ENCODE measurements around the gene GLRX. TPM values are rescaled to one million over a fixed set of nuclear protein-coding genes. Genes with fewer than 3 reads are reported as not detected.

Gene GLRX
- total RNA-seq, 2 experiments from 2014 or later = 52.9 to 80.5 TPM

- Histone ChIP-seq H3K4me2 (ENCODE audit: low read length) (no peak overlapping the region), H3K36me3 (ENCODE audit: insufficient read depth, low read length) (no peaks in the 10 kb centered on the region), H3K79me2 (ENCODE audit: insufficient read depth, low read depth, low read length) (no peaks in the 10 kb centered on the region), H3K9me2 (ENCODE audit: insufficient read depth, low read length) (no peaks in the 10 kb centered on the region), H2AFZ (ENCODE audit: low read length) (no peak overlapping the region), H3K4me1 (ENCODE audit: insufficient read depth, low read length, poor library complexity, severe bottlenecking) (peaks cover 7% of the 10 kb centered on the region), H3K9me3 (ENCODE audit: low read length) (no peaks in the 10 kb centered on the region), H3K4me3 (ENCODE audit: low read depth, low read length, poor library complexity, severe bottlenecking) (no peak overlapping the region), H3K27ac (ENCODE audit: low read depth, low read length, poor library complexity, severe bottlenecking) (no peak overlapping the region), H4K20me1 (ENCODE audit: insufficient read depth, low read length) (no peaks in the 10 kb centered on the region)
- no TSS peak for BruUV-seq (replicated peaks)
- ChIA-PET POLR2A (interaction anchor here (0.7 to 3.6 kb wide), 3 partner anchors 10 to 16 kb away, joined by 4 to 20 read pairs (median 8); no protein-coding TSS in a partner anchor), CTCF (ENCODE audit: unreplicated experiment) (no interaction called here)
- intact Hi-C loops (cut with micrococcal nuclease; ENCODE audit: unreplicated experiment) = no loop called here
- no peak for DNase-seq (ENCODE audit: low spot score)
- no peak for TF ChIP-seq EZH2phosphoT487 (IDR thresholded peaks at IDR 0.05; ENCODE audit: borderline replicate concordance, low read depth, low read length)
- no peak for TF ChIP-seq CTCF (conservative IDR thresholded peaks at IDR 0.05; ENCODE audit: low read length)
Observed at GRCh38 chr5:95791751-95792150, 30.8 kb downstream of the GLRX start.

- Histone ChIP-seq H3K4me2 (ENCODE audit: low read length) (no peak overlapping the region), H3K36me3 (ENCODE audit: insufficient read depth, low read length) (no peaks in the 10 kb centered on the region), H3K9me3 (ENCODE audit: low read length) (no peaks in the 10 kb centered on the region), H3K9me2 (ENCODE audit: insufficient read depth, low read length) (no peaks in the 10 kb centered on the region), H3K4me3 (ENCODE audit: low read depth, low read length, poor library complexity, severe bottlenecking) (no peak overlapping the region), H4K20me1 (ENCODE audit: insufficient read depth, low read length) (no peaks in the 10 kb centered on the region), H3K79me2 (ENCODE audit: insufficient read depth, low read depth, low read length) (no peaks in the 10 kb centered on the region), H2AFZ (ENCODE audit: low read length) (no peak overlapping the region), H3K27ac (ENCODE audit: low read depth, low read length, poor library complexity, severe bottlenecking) (no peak overlapping the region), H3K4me1 (ENCODE audit: insufficient read depth, low read length, poor library complexity, severe bottlenecking) (peaks cover 7% of the 10 kb centered on the region)
- no TSS peak for BruUV-seq (replicated peaks)
- intact Hi-C loops (cut with micrococcal nuclease; ENCODE audit: unreplicated experiment) = loop anchor here (10.0 kb wide), 1 partner anchor 166 kb away; no protein-coding TSS in a partner anchor
- POLR2A ChIA-PET = interaction anchor here (0.7 to 3.6 kb wide), 6 partner anchors 12 to 150 kb away, joined by 3 to 20 read pairs (median 6); no protein-coding TSS in a partner anchor
- no peak for DNase-seq (ENCODE audit: low spot score)
- TF ChIP-seq EZH2phosphoT487 (IDR thresholded peaks at IDR 0.05; ENCODE audit: borderline replicate concordance, low read depth, low read length) (no peak), CTCF (conservative IDR thresholded peaks at IDR 0.05; ENCODE audit: low read length) (no peak)
- CTCF ChIA-PET (ENCODE audit: unreplicated experiment) = no interaction called here
Observed at GRCh38 chr5:95788493-95788892, 34.0 kb downstream of the GLRX start.

- intact Hi-C loops (cut with micrococcal nuclease; ENCODE audit: unreplicated experiment) = loop anchor here (10.0 kb wide), 1 partner anchor 168 kb away; no protein-coding TSS in a partner anchor
- no peaks in the 10 kb centered on the region for H3K9me3 ChIP-seq (ENCODE audit: low read length)
- POLR2A ChIA-PET = interaction anchor here (0.6 to 3.4 kb wide), 13 partner anchors 9 to 54 kb away, joined by 3 to 20 read pairs (median 3); partner anchors contain the start of gene GLRX
Observed at GRCh38 chr5:95786821-95787418, 35.6 kb downstream of the GLRX start.

More at GRCh38 chr5:95786821-95787418, 35.6 kb downstream of the GLRX start:
- TF ChIP-seq EZH2phosphoT487 (IDR thresholded peaks at IDR 0.05; ENCODE audit: borderline replicate concordance, low read depth, low read length) (no peak), CTCF (conservative IDR thresholded peaks at IDR 0.05; ENCODE audit: low read length) (no peak)
- Histone ChIP-seq H3K36me3 (ENCODE audit: insufficient read depth, low read length) (no peaks in the 10 kb centered on the region), H3K9me2 (ENCODE audit: insufficient read depth, low read length) (no peaks in the 10 kb centered on the region), H3K27ac (ENCODE audit: low read depth, low read length, poor library complexity, severe bottlenecking) (no peak overlapping the region), H3K4me3 (ENCODE audit: low read depth, low read length, poor library complexity, severe bottlenecking) (no peak overlapping the region), H2AFZ (ENCODE audit: low read length) (no peak overlapping the region), H3K4me2 (ENCODE audit: low read length) (no peak overlapping the region), H4K20me1 (ENCODE audit: insufficient read depth, low read length) (no peaks in the 10 kb centered on the region), H3K79me2 (ENCODE audit: insufficient read depth, low read depth, low read length) (no peaks in the 10 kb centered on the region), H3K4me1 (ENCODE audit: insufficient read depth, low read length, poor library complexity, severe bottlenecking) (peaks cover 7% of the 10 kb centered on the region)
- DNase-seq (ENCODE audit: low spot score) = no peak
- CTCF ChIA-PET (ENCODE audit: unreplicated experiment) = no interaction called here
- BruUV-seq (replicated peaks) = no TSS peak
